Ectodermal cell (in vitro differentiated cells): ENCODE measurements around the gene ABR.
"Not testable (repeated sequence)": the region's sequence is repeated elsewhere in the genome, so short reads cannot be mapped to it uniquely, and the experiment has no call there.

Source experiments
- H3K27ac ChIP-seq: 2 replicates; pipeline ENCODE4 v1.7.0; 2013; ENCODE audit warnings: mild to moderate bottlenecking, low read depth, low read length; ENCODE audit not compliant: insufficient read depth, poor library complexity, severe bottlenecking
- H3K27me3 ChIP-seq: 2 replicates; pipeline ENCODE4 v1.7.0; 2013; ENCODE audit warnings: mild to moderate bottlenecking, low read length; ENCODE audit not compliant: insufficient read depth, control insufficient read depth, poor library complexity, severe bottlenecking
- H3K36me3 ChIP-seq: one replicate; pipeline ENCODE4 v1.7.0; 2013; ENCODE audit warnings: low read length; ENCODE audit not compliant: control insufficient read depth, insufficient read depth
- H3K4me1 ChIP-seq: one replicate; pipeline ENCODE4 v1.7.0; 2013; ENCODE audit warnings: low read length; ENCODE audit not compliant: control insufficient read depth, insufficient read depth
- H3K4me3 ChIP-seq: 2 replicates; pipeline ENCODE4 v1.7.0; 2013; ENCODE audit warnings: low read depth, low read length, control low read depth; ENCODE audit not compliant: insufficient read depth
- H3K9me3 ChIP-seq: 2 replicates; pipeline ENCODE4 v1.7.0; 2013; ENCODE audit warnings: mild to moderate bottlenecking, low read length, moderate library complexity; ENCODE audit not compliant: control insufficient read depth
- WGBS, 2 experiments: methylation state at CpG; one replicate each; pipeline ENCODE4 v1.1.7; 2013; ENCODE audit warnings: missing lambda C conversion rate in 2 of 2; 5-methylcytosine and 5-hydroxymethylcytosine counted together

ABR gene

DNA sequence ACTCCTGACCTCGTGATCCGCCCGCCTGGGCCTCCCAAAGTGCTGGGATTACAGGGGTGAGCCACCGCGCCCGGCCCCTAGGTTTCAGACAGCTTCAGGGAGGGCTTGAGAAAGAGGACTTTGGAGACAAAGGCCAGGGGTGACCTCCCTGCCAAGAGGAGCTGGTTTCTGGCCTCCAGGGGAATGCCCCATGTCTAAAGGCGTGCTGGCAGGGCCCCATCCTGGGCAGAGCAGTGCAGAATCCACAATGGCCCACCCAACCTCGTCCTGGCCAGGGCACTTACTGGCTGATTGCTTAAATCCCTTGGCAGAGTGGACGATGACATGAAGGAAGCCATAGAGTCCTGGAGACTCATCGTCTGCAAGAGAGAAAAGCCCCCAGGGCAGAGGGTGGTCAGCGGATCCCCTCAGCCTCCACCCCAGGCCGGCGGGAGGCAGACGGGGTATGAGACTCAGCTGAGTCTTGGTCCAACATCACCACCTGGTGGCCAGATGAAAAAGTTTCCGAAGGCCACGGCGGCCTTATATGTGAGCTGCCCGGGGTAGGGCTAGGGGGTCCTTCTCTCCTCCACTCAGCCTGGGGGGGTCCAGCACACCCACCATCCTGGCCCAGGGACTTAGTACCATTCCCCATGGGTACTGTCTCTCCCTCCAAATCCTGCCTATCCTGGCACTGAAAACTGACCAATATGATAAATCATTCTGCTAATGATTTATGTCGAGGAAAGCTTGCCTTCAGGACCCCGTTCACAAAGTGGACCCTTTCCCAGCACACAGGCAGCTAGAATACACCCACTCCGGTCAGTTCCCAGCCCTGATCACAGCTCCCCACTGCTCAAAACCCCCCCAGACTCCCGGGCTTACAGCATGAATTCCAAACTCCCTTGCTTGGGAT is 123.8 kb downstream of the ABR start:
- Histone ChIP-seq H3K27ac (no peak overlapping the region), H3K27me3 (no peaks in the 10 kb centered on the region), H3K4me3 (no peak overlapping the region), H3K9me3 (no peaks in the 10 kb centered on the region), H3K36me3 (peaks cover 20% of the 10 kb centered on the region), H3K4me1 (no peaks in the 10 kb centered on the region)
- WGBS, 2 experiments, result 56 to 60% methylated on average over 22 of the region's 22 CpGs

DNA sequence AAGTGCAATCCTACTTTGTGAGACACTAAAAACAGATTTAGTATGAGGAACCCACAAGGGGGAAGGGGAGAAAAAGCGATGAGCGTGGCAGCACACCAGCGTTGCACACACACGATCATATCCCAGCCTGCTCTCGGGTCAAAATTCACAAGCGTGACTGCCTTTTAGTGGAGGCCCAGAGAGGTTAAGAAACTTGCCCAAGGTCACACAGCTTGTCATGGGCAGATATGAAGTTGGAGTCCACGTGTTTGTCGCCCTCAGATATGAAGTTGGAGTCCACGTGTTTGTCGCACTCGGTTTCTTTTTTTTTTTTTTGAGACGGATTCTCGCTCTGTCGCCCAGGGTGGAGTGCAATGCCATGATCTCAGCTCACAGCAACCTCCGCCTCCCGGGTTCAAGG is 124.5 kb downstream of the ABR start:
- H3K4me3 ChIP-seq, result no peak overlapping the region
- no peaks in the 10 kb centered on the region for H3K9me3 ChIP-seq
- H3K27ac ChIP-seq, result no peak overlapping the region
- WGBS, 2 experiments, result 91 to 92% methylated on average over 16 of the region's 16 CpGs
- no peaks in the 10 kb centered on the region for H3K4me1 ChIP-seq
- no peaks in the 10 kb centered on the region for H3K27me3 ChIP-seq
- peaks cover 20% of the 10 kb centered on the region for H3K36me3 ChIP-seq

GRCh38 chr17:1054656-1055055 is 125.1 kb downstream of the ABR start:
- H3K4me3 ChIP-seq, result no peak overlapping the region
- H3K9me3 ChIP-seq, result no peaks in the 10 kb centered on the region
- H3K27ac ChIP-seq, result no peak overlapping the region
- H3K4me1 ChIP-seq, result no peaks in the 10 kb centered on the region
- no peaks in the 10 kb centered on the region for H3K27me3 ChIP-seq
- 88 to 94% methylated on average over 4 of the region's 4 CpGs for WGBS, 2 experiments
- H3K36me3 ChIP-seq, result peaks cover 16% of the 10 kb centered on the region

GRCh38 chr17:1053661-1054360 is 126.0 kb downstream of the ABR start:
- 94 to 95% methylated on average over 35 of the region's 35 CpGs for WGBS, 2 experiments
- H3K9me3 ChIP-seq, result no peaks in the 10 kb centered on the region
- no peaks in the 10 kb centered on the region for H3K4me1 ChIP-seq
- peaks cover 9% of the 10 kb centered on the region for H3K36me3 ChIP-seq
- H3K4me3 ChIP-seq, result no peak overlapping the region
- no peak overlapping the region for H3K27ac ChIP-seq
- no peaks in the 10 kb centered on the region for H3K27me3 ChIP-seq

- 93 to 94% methylated on average over 33 of the region's 33 CpGs for WGBS, 2 experiments
- H3K36me3 ChIP-seq, result peaks cover 6% of the 10 kb centered on the region
- no peak overlapping the region for H3K27ac ChIP-seq
- no peaks in the 10 kb centered on the region for H3K4me1 ChIP-seq
- H3K9me3 ChIP-seq, result no peaks in the 10 kb centered on the region
- no peak overlapping the region for H3K4me3 ChIP-seq
- H3K27me3 ChIP-seq, result no peaks in the 10 kb centered on the region
These were observed 128.5 kb downstream of the ABR start for GRCh38 chr17:1050996-1051925.

DNA sequence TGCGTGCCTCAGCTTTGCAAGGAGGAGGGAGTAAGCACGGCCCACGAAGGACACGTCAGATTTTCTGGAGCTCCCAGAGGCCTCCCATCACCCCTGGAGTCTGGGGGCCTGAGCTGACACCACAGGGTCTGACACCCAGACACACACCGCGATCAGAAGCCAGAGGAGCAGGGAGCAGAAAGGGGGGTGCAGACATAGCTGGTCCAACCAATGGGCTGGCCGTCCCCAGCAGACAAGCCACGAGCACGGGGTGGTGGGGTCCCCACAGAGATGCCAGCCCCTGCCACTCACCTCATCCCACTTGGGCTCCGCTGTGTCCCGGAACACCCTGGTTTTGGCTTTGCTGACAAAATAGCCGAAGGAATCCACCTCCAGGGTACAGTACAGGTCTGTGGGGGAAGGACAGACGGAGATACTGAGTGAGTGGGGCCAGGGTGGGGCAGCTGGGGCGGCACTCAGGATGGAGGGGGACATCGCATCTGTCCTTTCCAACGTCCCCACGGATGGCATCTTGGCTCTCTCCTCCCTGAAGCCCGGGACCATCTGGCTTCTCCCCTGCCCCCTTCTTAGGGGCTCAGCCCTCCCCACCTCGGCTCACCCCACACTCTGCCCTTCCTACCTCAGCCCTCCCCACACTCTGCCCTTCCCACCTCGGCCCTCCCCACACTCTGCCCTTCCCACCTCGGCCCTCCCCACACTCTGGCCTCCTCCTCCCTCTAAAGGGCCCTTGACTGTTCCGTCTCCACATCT is 129.4 kb downstream of the ABR start:
- Histone ChIP-seq H3K27ac (no peak overlapping the region), H3K4me1 (no peaks in the 10 kb centered on the region), H3K9me3 (no peaks in the 10 kb centered on the region), H3K36me3 (peaks cover 6% of the 10 kb centered on the region), H3K27me3 (no peaks in the 10 kb centered on the region), H3K4me3 (no peak overlapping the region)
- WGBS, 2 experiments, result 93 to 94% methylated on average over 22 of the region's 22 CpGs

DNA sequence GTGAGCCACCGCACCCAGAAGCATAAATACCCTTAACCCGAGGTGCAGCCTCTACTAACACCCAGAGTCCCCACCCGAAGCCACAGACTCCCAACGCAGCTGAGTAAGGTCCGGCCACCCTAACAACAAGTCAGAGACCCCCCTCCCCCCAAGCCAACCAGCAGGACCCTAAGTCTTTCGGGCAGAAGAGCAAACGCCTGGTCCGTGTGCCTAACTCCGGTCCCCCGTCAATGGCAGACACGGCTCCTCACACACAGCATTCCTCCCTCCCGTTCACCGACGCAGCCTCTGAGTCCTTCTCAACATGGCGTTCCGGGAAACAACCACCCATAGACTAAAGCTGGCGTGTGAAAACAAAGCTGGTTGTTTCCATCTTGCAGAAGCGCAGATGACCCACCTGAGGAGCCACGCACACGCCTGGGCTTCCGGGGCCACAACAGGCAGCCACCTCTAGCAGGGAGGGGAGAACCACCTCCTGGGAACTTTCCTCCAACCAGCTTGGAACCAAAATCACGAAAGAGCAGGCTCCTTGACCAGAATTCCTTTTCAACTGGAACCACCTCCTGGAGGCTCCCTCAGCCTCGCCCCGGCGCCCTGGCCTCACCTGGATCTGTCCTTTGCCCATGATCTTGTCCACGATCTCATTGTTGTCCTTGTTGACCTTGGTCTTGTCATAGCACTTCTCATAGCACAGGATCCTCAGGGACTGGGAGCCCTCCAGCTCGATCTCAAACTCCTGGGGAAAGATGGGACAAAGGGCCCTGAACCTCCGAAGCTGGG is 130.1 kb downstream of the ABR start:
- no peak overlapping the region for H3K27ac ChIP-seq
- no peaks in the 10 kb centered on the region for H3K27me3 ChIP-seq
- no peaks in the 10 kb centered on the region for H3K4me1 ChIP-seq
- H3K36me3 ChIP-seq, result peaks cover 6% of the 10 kb centered on the region
- H3K4me3 ChIP-seq, result no peak overlapping the region
- no peaks in the 10 kb centered on the region for H3K9me3 ChIP-seq
- 93 to 94% methylated on average over 28 of the region's 28 CpGs for WGBS, 2 experiments

- not testable (repeated sequence) for H3K27me3 ChIP-seq, H3K4me3 ChIP-seq, H3K4me1 ChIP-seq, H3K36me3 ChIP-seq, H3K27ac ChIP-seq, H3K9me3 ChIP-seq
- WGBS, 2 experiments, result 96 to 97% methylated on average over 49 of the region's 49 CpGs
These were observed 131.2 kb downstream of the ABR start for GRCh38 chr17:1048516-1049115.
